OCI-LY7 (cell line): ENCODE data around the gene RAB6A. TPM values are rescaled to one million over a fixed set of nuclear protein-coding genes. Genes with fewer than 3 reads are reported as not detected.

Experiments used
- BruUV-seq: library from RNA; stranded (reverse); fragments of 400-500 nt; replicated peaks from 2 replicates; lab custom pipeline; 2021; lab: Mats Ljungman, UMichigan
- CTCF ChIA-PET: fragments of 300-600 bp; sonication (Branson Sonifier 250); formaldehyde crosslinking; loops from one replicate; lab custom pipeline; 2022; ENCODE audit warnings: antibody characterized with exemption; ENCODE audit not compliant: unreplicated experiment; lab: Charles Lee
- POLR2A ChIA-PET: fragments of 300-600 bp; sonication (Branson Sonifier 250); formaldehyde crosslinking; loops from one replicate; lab custom pipeline; 2022; ENCODE audit warnings: antibody characterized with exemption; lab: Charles Lee
- DNase-seq: peaks from one replicate; pipeline ENCODE4 v3.0.0-alpha.2; 2015; ENCODE audit warnings: low spot score
- H2AFZ ChIP-seq: fragments of 200-600 bp; sonication (generic), shearing (Covaris generic); 2 replicates; pipeline ENCODE4 v1.6.1; 2014; ENCODE audit warnings: mild to moderate bottlenecking, antibody characterized with exemption, low read length, moderate library complexity
- H3K27ac ChIP-seq: fragments of 200-600 bp; sonication (generic); 2 replicates; pipeline ENCODE4 v1.5.1; 2014; ENCODE audit warnings: mixed run types, low read depth, mild to moderate bottlenecking, moderate library complexity, low read length, inconsistent platforms; ENCODE audit not compliant: poor library complexity, severe bottlenecking
- H3K36me3 ChIP-seq: fragments of 200-600 bp; sonication (generic); 2 replicates; pipeline ENCODE4 v1.6.1; 2014; ENCODE audit warnings: mild to moderate bottlenecking, antibody characterized with exemption, low read length, moderate library complexity, mixed read lengths; ENCODE audit not compliant: insufficient read depth
- H3K4me1 ChIP-seq: fragments of 200-600 bp; sonication (generic); 2 replicates; pipeline ENCODE4 v1.5.1; 2014; ENCODE audit warnings: mild to moderate bottlenecking, low read length; ENCODE audit not compliant: insufficient read depth, poor library complexity, severe bottlenecking
- H3K4me2 ChIP-seq: fragments of 200-600 bp; sonication (generic); 2 replicates; pipeline ENCODE4 v1.6.1; 2014; ENCODE audit warnings: mild to moderate bottlenecking, low read length
- H3K4me3 ChIP-seq: fragments of 200-600 bp; sonication (generic); 2 replicates; pipeline ENCODE4 v1.5.1; 2014; ENCODE audit warnings: mild to moderate bottlenecking, low read depth, low read length; ENCODE audit not compliant: poor library complexity, severe bottlenecking
- H3K79me2 ChIP-seq: fragments of 200-600 bp; sonication (generic); 2 replicates; pipeline ENCODE4 v1.6.1; 2016; ENCODE audit warnings: low read depth, mild to moderate bottlenecking, low read length, moderate library complexity, mixed read lengths; ENCODE audit not compliant: insufficient read depth
- H3K9me2 ChIP-seq: fragments of 200-600 bp; sonication (generic); 2 replicates; pipeline ENCODE4 v1.6.1; 2016; ENCODE audit warnings: mild to moderate bottlenecking, low read length, mixed read lengths; ENCODE audit not compliant: insufficient read depth
- H3K9me3 ChIP-seq: fragments of 200-600 bp; sonication (generic); 2 replicates; pipeline ENCODE4 v1.6.1; 2014; ENCODE audit warnings: mild to moderate bottlenecking, mixed run types, low read length, mixed read lengths
- H4K20me1 ChIP-seq: fragments of 200-600 bp; sonication (generic); 2 replicates; pipeline ENCODE4 v1.6.1; 2014; ENCODE audit warnings: mild to moderate bottlenecking, antibody characterized with exemption, low read length, moderate library complexity, mixed read lengths; ENCODE audit not compliant: insufficient read depth
- EZH2phosphoT487 ChIP-seq: fragments of 200-600 bp; sonication (generic); IDR thresholded peaks from 2 replicates; pipeline ENCODE4 v1.6.1; 2018; ENCODE audit warnings: low read depth, borderline replicate concordance, mild to moderate bottlenecking, mixed run types, antibody characterized with exemption, low read length, moderate library complexity, mixed read lengths
- intact Hi-C: fragments of 100-400 bp; cut with micrococcal nuclease; formaldehyde crosslinking; loops from one replicate; pipeline ENCODE4 v1.10.0; 2022; ENCODE audit not compliant: unreplicated experiment
- total RNA-seq, 2 experiments: library from RNA; depleted of rRNA in 1 of 2; stranded (reverse); fragments of >200 nt in 1 of 2; shearing (Covaris generic) in 1 of 2; gene quantifications; 2 replicates each; pipeline ENCODE4 v1.2.3, GENCODE V29; 2014 to 2022
- TF ChIP-seq, protein P1 (sequence below): fragments of 200-600 bp; sonication (generic); conservative IDR thresholded peaks from 2 replicates; pipeline ENCODE4 v1.5.1; 2014; ENCODE audit warnings: mild to moderate bottlenecking, antibody characterized with exemption, low read length, moderate library complexity, mixed read lengths

RAB6A gene
- total RNA-seq, 2 experiments from 2014 or later: 46.5 to 72.9 TPM

DNA sequence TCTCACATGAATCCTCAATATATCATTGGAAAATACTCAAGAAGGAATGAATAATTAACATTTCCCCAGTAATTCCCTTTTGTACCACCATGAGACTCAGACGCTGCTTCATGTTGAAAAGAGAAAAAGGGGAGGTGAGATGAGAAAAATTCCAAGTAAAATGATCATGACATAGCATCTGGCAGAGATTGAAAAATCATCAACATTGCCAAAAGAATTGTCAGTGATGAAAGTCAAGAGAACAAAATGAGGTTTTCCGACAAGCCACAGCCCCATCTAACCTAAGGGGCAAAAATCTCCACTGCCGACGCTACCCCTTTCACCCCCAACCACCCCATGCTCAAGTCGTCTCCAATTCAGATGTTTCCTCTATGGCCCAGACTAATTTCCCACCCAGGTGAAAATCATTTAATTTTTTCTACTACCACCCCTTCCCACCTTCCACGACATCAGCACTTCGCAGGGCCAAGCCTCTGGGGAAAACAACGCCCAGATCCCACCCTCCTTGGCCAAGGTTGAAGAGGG is 1.2 kb downstream of the RAB6A start:
- no TSS peak for BruUV-seq

DNA sequence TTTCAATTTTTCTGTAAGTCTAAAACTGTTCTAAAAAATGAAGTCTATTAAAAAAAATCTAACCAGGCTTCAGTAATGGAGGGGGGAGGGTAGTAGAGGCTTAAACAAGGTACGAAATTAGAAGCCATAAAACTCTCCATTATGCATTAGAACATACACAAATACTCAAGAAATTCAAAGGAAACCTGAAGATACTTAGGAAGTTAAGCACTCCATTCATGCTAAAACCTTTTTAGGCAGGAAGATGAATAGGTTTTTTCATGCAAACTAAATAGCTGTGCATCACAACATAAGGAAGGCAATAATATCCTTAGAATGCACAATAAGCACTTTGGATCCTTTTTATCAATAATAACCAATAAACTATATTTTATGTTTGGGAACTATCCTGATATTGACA is 2.4 kb downstream of the RAB6A start:
- BruUV-seq: no TSS peak
- H3K36me3 ChIP-seq: peaks cover 6% of the 10 kb centered on the region; the same call in 1 of the 2 replicates
- H3K27ac ChIP-seq: no peak overlapping the region
- ChIA-PET POLR2A (interaction anchor here (0.5 to 1.9 kb wide), 6 partner anchors 10 to 120 kb away, joined by 3 to 5 read pairs (median 3); no protein-coding TSS in a partner anchor), CTCF (no interaction called here)
- no peaks in the 10 kb centered on the region for H3K9me3 ChIP-seq
- H2AFZ ChIP-seq: no peak overlapping the region
- H3K79me2 ChIP-seq: peaks cover 38% of the 10 kb centered on the region
- intact Hi-C loops: no loop called here
- peak overlapping the region; percentile 81 for H3K4me2 ChIP-seq
- no peaks in the 10 kb centered on the region for H3K9me2 ChIP-seq
- DNase-seq: no peak
- TF ChIP-seq EZH2phosphoT487: no peak
- TF ChIP-seq, protein P1, sequence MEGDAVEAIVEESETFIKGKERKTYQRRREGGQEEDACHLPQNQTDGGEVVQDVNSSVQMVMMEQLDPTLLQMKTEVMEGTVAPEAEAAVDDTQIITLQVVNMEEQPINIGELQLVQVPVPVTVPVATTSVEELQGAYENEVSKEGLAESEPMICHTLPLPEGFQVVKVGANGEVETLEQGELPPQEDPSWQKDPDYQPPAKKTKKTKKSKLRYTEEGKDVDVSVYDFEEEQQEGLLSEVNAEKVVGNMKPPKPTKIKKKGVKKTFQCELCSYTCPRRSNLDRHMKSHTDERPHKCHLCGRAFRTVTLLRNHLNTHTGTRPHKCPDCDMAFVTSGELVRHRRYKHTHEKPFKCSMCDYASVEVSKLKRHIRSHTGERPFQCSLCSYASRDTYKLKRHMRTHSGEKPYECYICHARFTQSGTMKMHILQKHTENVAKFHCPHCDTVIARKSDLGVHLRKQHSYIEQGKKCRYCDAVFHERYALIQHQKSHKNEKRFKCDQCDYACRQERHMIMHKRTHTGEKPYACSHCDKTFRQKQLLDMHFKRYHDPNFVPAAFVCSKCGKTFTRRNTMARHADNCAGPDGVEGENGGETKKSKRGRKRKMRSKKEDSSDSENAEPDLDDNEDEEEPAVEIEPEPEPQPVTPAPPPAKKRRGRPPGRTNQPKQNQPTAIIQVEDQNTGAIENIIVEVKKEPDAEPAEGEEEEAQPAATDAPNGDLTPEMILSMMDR: no peak
- peaks cover 19% of the 10 kb centered on the region for H3K4me1 ChIP-seq
- H4K20me1 ChIP-seq: peaks cover 14% of the 10 kb centered on the region; the same call in 1 of the 2 replicates
- H3K4me3 ChIP-seq: peak overlapping the region; percentile 86

More for the DNA sequence above, 1.2 kb downstream of the RAB6A start:
- POLR2A ChIA-PET: interaction anchor here (0.6 to 5.4 kb wide), 4 partner anchors 17 to 29 kb away, joined by 3 to 52 read pairs (median 4); no protein-coding TSS in a partner anchor
- Histone ChIP-seq H3K36me3 (peaks cover 6% of the 10 kb centered on the region; the same call in 1 of the 2 replicates), H2AFZ (peak overlapping the region; percentile 21; the same call in 1 of the 2 replicates), H3K4me3 (peak overlapping the region; percentile 86), H3K4me2 (peak overlapping the region; percentile 81), H3K79me2 (peaks cover 38% of the 10 kb centered on the region), H3K27ac (no peak overlapping the region), H4K20me1 (peaks cover 14% of the 10 kb centered on the region; the same call in 1 of the 2 replicates), H3K9me2 (no peaks in the 10 kb centered on the region), H3K9me3 (no peaks in the 10 kb centered on the region), H3K4me1 (peaks cover 22% of the 10 kb centered on the region)
- DNase-seq: peak; percentile 23
- CTCF ChIA-PET: no interaction called here
- TF ChIP-seq, protein P1: peak; percentile 12; the same call in 1 of the 2 replicates
- TF ChIP-seq EZH2phosphoT487: no peak
- intact Hi-C loops: no loop called here

DNA sequence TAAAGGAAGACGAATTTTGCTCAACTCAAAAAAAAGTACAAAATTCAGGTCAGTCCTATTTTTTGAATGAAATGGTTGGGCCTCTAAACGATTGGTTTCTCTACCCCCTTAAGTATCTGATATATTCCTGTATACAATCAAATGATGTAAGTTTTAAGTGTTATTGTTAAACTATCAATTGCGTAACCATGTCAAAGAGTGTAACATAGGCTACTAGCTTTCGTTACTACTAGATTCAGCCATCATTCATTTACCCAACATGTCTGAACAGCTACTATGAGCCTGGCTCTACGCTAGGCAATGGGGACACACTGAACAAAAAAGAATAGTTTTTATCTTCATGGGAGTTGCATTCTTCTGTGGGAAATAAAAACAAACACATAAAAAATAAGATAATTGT is 3.3 kb downstream of the RAB6A start:
- Histone ChIP-seq H3K27ac (no peak overlapping the region), H4K20me1 (peaks cover 14% of the 10 kb centered on the region; the same call in 1 of the 2 replicates), H3K9me3 (no peaks in the 10 kb centered on the region), H3K4me1 (peaks cover 11% of the 10 kb centered on the region), H3K4me2 (no peak overlapping the region; the same call in 1 of the 2 replicates), H3K9me2 (no peaks in the 10 kb centered on the region), H3K36me3 (peaks cover 6% of the 10 kb centered on the region; the same call in 1 of the 2 replicates), H2AFZ (no peak overlapping the region), H3K4me3 (no peak overlapping the region), H3K79me2 (peaks cover 41% of the 10 kb centered on the region)
- intact Hi-C loops: no loop called here
- POLR2A ChIA-PET: interaction anchor here (0.6 to 1.9 kb wide), 3 partner anchors 9 to 120 kb away, joined by 3 to 5 read pairs (median 4); no protein-coding TSS in a partner anchor
- CTCF ChIA-PET: no interaction called here
- no peak for DNase-seq
- TF ChIP-seq EZH2phosphoT487: no peak
- TF ChIP-seq, protein P1: no peak
- BruUV-seq: no TSS peak
